Type B pancreatic cell (in vitro differentiated cells): ENCODE data around the gene FAM120B. TPM values are rescaled to one million over a fixed set of nuclear protein-coding genes. Genes with fewer than 3 reads are reported as not detected.

Source experiments
- DNase-seq: peaks from one replicate; pipeline ENCODE4 v3.0.0; 2021; ENCODE audit warnings: mixed read lengths; ENCODE audit not compliant: unreplicated experiment; ENCODE audit errors: extremely low spot score
- H3K27ac Mint-ChIP-seq: 2 replicates; pipeline ENCODE4 v1.8.0; 2021; ENCODE audit warnings: mild to moderate bottlenecking, mixed read lengths
- H3K27me3 Mint-ChIP-seq: 2 replicates; pipeline ENCODE4 v1.8.0; 2021; ENCODE audit warnings: mixed read lengths
- H3K36me3 Mint-ChIP-seq: 2 replicates; pipeline ENCODE4 v1.8.0; 2021; ENCODE audit warnings: mixed read lengths
- H3K4me1 Mint-ChIP-seq: one replicate; pipeline ENCODE4 v1.8.0; 2021; ENCODE audit warnings: mixed read lengths; ENCODE audit not compliant: unreplicated experiment
- H3K4me3 Mint-ChIP-seq: 2 replicates; pipeline ENCODE4 v1.8.0; 2021; ENCODE audit warnings: mild to moderate bottlenecking, mixed read lengths
- H3K9me3 Mint-ChIP-seq: 2 replicates; pipeline ENCODE4 v1.8.0; 2021; ENCODE audit warnings: mixed read lengths
- CTCF ChIP-seq: fragments of 200-600 bp; sonication (generic); conservative IDR thresholded peaks from 2 replicates; pipeline ENCODE4 v1.5.0; 2021; ENCODE audit warnings: antibody characterized with exemption, mild to moderate bottlenecking
- total RNA-seq: library from RNA; stranded (reverse); gene quantifications from 2 replicates; pipeline ENCODE4 v1.2.1, GENCODE V29; 2021; ENCODE audit warnings: low replicate concordance

The FAM120B gene
- total RNA-seq, 1 donor from 2014 or later: 40.5 TPM

DNA sequence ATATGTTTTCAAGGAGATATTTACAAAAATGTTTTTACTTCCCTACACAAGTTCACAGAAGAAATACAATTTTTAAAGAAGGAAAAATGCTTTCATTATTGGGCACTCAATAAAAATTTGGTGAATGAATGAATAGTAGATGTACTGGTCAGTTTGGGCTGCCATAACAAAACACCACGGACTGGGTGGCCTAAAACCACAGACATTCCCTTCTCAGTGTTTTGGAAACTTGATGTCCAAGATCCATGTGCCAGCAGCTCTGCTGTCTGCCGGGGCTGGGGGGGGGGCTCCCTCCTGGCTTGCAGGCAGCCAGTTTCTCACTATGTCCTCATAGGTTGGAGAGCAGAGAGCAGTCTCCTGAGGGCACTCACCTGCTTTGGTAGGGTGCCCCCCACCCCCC is 62.0 kb downstream of the FAM120B start:
- Mint-ChIP-seq H3K36me3 (peaks cover 35% of the 10 kb centered on the region), H3K9me3 (peaks cover 4% of the 10 kb centered on the region), H3K27me3 (no peaks in the 10 kb centered on the region), H3K27ac (peak overlapping the region; percentile 70), H3K4me3 (no peak overlapping the region), H3K4me1 (peaks cover 48% of the 10 kb centered on the region)
- TF ChIP-seq CTCF: no peak
- DNase-seq: no peak

- Mint-ChIP-seq H3K36me3 (peaks cover 31% of the 10 kb centered on the region), H3K4me1 (peaks cover 44% of the 10 kb centered on the region), H3K27ac (peak overlapping the region; percentile 70), H3K9me3 (peaks cover 4% of the 10 kb centered on the region), H3K4me3 (no peak overlapping the region), H3K27me3 (no peaks in the 10 kb centered on the region)
- DNase-seq: no peak
- TF ChIP-seq CTCF: no peak
Measured at GRCh38 chr6:170369403-170369802, 62.8 kb downstream of the FAM120B start.

DNA sequence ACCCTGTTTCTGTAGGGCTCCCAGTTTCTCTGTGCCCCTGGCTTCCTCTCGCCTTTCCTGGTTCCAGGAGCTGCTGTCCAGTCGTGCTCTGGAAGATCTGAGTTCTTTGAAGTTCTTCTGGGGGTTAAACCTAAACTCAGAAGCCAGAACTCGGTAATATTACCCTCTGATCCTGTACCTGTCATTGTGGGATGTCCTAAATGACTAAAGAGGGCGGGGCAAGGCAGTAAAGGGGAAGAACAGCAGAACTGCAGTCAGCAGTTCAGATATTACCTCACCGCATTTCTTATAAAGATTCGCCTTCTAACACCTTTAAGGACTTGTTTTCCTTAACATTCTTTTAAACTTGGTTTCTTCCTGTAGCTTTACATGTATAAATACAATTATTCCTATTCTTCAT is 63.9 kb downstream of the FAM120B start:
- TF ChIP-seq CTCF: no peak
- Mint-ChIP-seq H3K9me3 (peaks cover 4% of the 10 kb centered on the region), H3K27ac (peak overlapping the region; percentile 87), H3K27me3 (no peaks in the 10 kb centered on the region), H3K36me3 (peaks cover 28% of the 10 kb centered on the region), H3K4me1 (peaks cover 36% of the 10 kb centered on the region), H3K4me3 (peak overlapping the region; percentile 30)
- DNase-seq: no peak

GRCh38 chr6:170371080-170371479 is 64.5 kb downstream of the FAM120B start:
- Mint-ChIP-seq H3K27ac (peak overlapping the region; percentile 87), H3K4me3 (no peak overlapping the region), H3K4me1 (peaks cover 31% of the 10 kb centered on the region), H3K9me3 (peaks cover 1% of the 10 kb centered on the region), H3K27me3 (no peaks in the 10 kb centered on the region), H3K36me3 (peaks cover 31% of the 10 kb centered on the region)
- DNase-seq: no peak
- TF ChIP-seq CTCF: no peak

DNA sequence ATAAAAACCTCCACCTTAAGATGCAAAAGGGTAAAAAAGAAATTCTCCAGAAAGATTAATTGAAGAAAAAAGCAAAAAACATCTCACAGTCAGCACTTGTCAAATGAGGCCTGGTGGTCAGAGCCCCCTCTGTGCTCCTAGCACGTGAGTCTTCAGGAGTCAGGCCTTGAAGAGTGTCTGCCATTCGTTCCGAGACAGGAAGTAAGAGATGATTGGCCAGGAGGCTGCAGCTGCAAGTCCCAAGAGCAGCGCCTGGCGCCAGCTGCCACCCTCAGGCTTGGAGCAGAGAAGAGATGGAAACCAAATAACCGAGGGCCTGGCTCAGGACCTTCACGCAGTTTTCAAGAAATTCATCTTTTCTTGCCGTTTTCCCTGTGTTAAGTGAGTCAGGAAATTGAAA is 65.0 kb downstream of the FAM120B start:
- Mint-ChIP-seq H3K9me3 (no peaks in the 10 kb centered on the region), H3K27ac (peak overlapping the region; percentile 18)
- no peak for DNase-seq

More for the DNA sequence above, 65.0 kb downstream of the FAM120B start:
- no peak for TF ChIP-seq CTCF
- Mint-ChIP-seq H3K4me1 (peaks cover 26% of the 10 kb centered on the region), H3K4me3 (no peak overlapping the region), H3K36me3 (peaks cover 33% of the 10 kb centered on the region), H3K27me3 (no peaks in the 10 kb centered on the region)
